ENCODE data around the gene CFLAR.

The CFLAR gene

GRCh38 chr2:201223089-201224073 lies 107.4 kb downstream of the CFLAR start:
- Histone ChIP-seq H2AFZ (ENCODE audit: low read length) (no peak overlapping the region), H3K27me3 (ENCODE audit: insufficient read depth, low read length) (no peaks in the 10 kb centered on the region), H3K79me2 (ENCODE audit: insufficient read depth, low read length) (no peaks in the 10 kb centered on the region), H3K27ac (ENCODE audit: low read depth, low read length, poor library complexity, severe bottlenecking) (no peak overlapping the region), H3K9ac (ENCODE audit: low read length) (no peak overlapping the region; the same call in 1 of the 2 replicates), H4K20me1 (ENCODE audit: insufficient read depth, low read length) (no peaks in the 10 kb centered on the region), H3K4me1 (ENCODE audit: insufficient read depth, low read length, severe bottlenecking) (peaks cover 7% of the 10 kb centered on the region), H3K9me2 (ENCODE audit: low read depth, low read length) (no peaks in the 10 kb centered on the region), H3K9me3 (ENCODE audit: low read length) (no peaks in the 10 kb centered on the region), H3F3A (ENCODE audit: insufficient read depth, low read length) (no peaks in the 10 kb centered on the region), H3K4me3 (ENCODE audit: low read depth, low read length, poor library complexity, severe bottlenecking) (no peak overlapping the region), H3K4me2 (ENCODE audit: low read length) (peak overlapping the region; percentile 17; the same call in 1 of the 2 replicates), H3K36me3 (ENCODE audit: insufficient read depth, low read length) (no peaks in the 10 kb centered on the region)
- TF ChIP-seq, protein P1, sequence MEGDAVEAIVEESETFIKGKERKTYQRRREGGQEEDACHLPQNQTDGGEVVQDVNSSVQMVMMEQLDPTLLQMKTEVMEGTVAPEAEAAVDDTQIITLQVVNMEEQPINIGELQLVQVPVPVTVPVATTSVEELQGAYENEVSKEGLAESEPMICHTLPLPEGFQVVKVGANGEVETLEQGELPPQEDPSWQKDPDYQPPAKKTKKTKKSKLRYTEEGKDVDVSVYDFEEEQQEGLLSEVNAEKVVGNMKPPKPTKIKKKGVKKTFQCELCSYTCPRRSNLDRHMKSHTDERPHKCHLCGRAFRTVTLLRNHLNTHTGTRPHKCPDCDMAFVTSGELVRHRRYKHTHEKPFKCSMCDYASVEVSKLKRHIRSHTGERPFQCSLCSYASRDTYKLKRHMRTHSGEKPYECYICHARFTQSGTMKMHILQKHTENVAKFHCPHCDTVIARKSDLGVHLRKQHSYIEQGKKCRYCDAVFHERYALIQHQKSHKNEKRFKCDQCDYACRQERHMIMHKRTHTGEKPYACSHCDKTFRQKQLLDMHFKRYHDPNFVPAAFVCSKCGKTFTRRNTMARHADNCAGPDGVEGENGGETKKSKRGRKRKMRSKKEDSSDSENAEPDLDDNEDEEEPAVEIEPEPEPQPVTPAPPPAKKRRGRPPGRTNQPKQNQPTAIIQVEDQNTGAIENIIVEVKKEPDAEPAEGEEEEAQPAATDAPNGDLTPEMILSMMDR (IDR thresholded peaks at IDR 0.05; ENCODE audit: low read length), result no peak
- no peak for TF ChIP-seq EZH2 (IDR thresholded peaks at IDR 0.05; ENCODE audit: borderline replicate concordance, low read length)

Measured in OCI-LY1 (cell line).